Lower leg skin (tissue), 4 donors: ENCODE results near the gene RAPGEF4. TPM values are rescaled to one million over a fixed set of nuclear protein-coding genes. Genes with fewer than 3 reads are reported as not detected.
A peak's percentile ranks its signal among the peaks of the same experiment; 100 is the strongest.

Source experiments
- DNase-seq, 2 donors: peaks; one replicate each; pipeline ENCODE4 v3.0.0-alpha.2; 2019; ENCODE audit warnings: low spot score in 2 of 2
- H3K4me3 ChIP-seq: fragments of 200-600 bp; sonication (generic); 2 replicates; pipeline ENCODE4 v1.5.1; 2017; ENCODE audit warnings: mild to moderate bottlenecking, low read depth; ENCODE audit not compliant: poor library complexity, severe bottlenecking
- CTCF ChIP-seq, 3 donors: fragments of 450-650 bp; IDR thresholded peaks; one replicate each; pipeline ENCODE4 v1.5.1; 2016; ENCODE audit warnings: antibody characterized with exemption in 3 of 3, mild to moderate bottlenecking in 3 of 3, moderate library complexity in 2 of 3
- POLR2A ChIP-seq, 2 donors: fragments of 450-650 bp; IDR thresholded peaks; one replicate each; pipeline ENCODE4 v1.6.1; 2016 to 2017; ENCODE audit warnings: antibody characterized with exemption in 2 of 2, mild to moderate bottlenecking in 1 of 2, moderate library complexity in 1 of 2
- WGBS, 2 donors: methylation state at CpG; one replicate each; pipeline ENCODE4 v1.1.5; 2018; 5-methylcytosine and 5-hydroxymethylcytosine counted together
- intact Hi-C: fragments of 100-400 bp; cut with DNase I; formaldehyde crosslinking; loops from one replicate; pipeline ENCODE4 v1.15.0; 2023; ENCODE audit warnings: low total_unique reads
- total RNA-seq, 4 donors: library from RNA; depleted of rRNA; stranded (reverse); fragments of >200 nt; gene quantifications; one replicate each; pipeline ENCODE4 v1.1.0, GENCODE V29; 2016

RAPGEF4 gene
- total RNA-seq, 4 donors from 2014 or later, result 15.5 to 25.8 (median 25.0) TPM

- no peak for TF ChIP-seq POLR2A (IDR thresholded peaks at IDR 0.05)
- intact Hi-C loops, result no loop called here
- H3K4me3 ChIP-seq, result no peak overlapping the region
- no peak for DNase-seq
- WGBS, 2 donors, result 75 to 87% methylated on average over 8 of the region's 8 CpGs
Measured at GRCh38 chr2:172726172-172726735, 9.4 kb upstream of the RAPGEF4 start.

GRCh38 chr2:172730411-172730810 is 5.2 kb upstream of the RAPGEF4 start:
- TF ChIP-seq POLR2A (IDR thresholded peaks at IDR 0.05) (no peak), CTCF (IDR thresholded peaks at IDR 0.05) (no peak)
- intact Hi-C loops, result no loop called here
- WGBS, 2 donors, result 96% methylated on average over 2 of the region's 2 CpGs
- no peak overlapping the region for H3K4me3 ChIP-seq
- DNase-seq, result no peak

- 30 to 35% methylated on average over 24 of the region's 24 CpGs for WGBS, 2 donors
- no peak for DNase-seq
- no peak overlapping the region for H3K4me3 ChIP-seq
- intact Hi-C loops, result no loop called here
- TF ChIP-seq CTCF (IDR thresholded peaks at IDR 0.05), result no peak
- no peak for TF ChIP-seq POLR2A (IDR thresholded peaks at IDR 0.05)
Measured at GRCh38 chr2:172734711-172735581, 699 bp upstream of the RAPGEF4 start.

- WGBS, 2 donors, result 25 to 38% methylated on average over 16 of the region's 16 CpGs
- no peak for TF ChIP-seq CTCF (IDR thresholded peaks at IDR 0.05)
- TF ChIP-seq POLR2A (IDR thresholded peaks at IDR 0.05), result no peak
- no peak for DNase-seq
- intact Hi-C loops, result no loop called here
- H3K4me3 ChIP-seq, result peak overlapping the region; percentile 18
Measured at GRCh38 chr2:172736424-172737174, 954 bp downstream of the RAPGEF4 start.

- DNase-seq, result no peak
- 75% methylated on average over 7 of the region's 7 CpGs for WGBS, 2 donors
- intact Hi-C loops, result no loop called here
- H3K4me3 ChIP-seq, result no peak overlapping the region
- no peak for TF ChIP-seq POLR2A (IDR thresholded peaks at IDR 0.05)
- no peak for TF ChIP-seq CTCF (IDR thresholded peaks at IDR 0.05)
Measured at GRCh38 chr2:172739661-172740266, 4.1 kb downstream of the RAPGEF4 start.

GRCh38 chr2:172740856-172741255 is 5.2 kb downstream of the RAPGEF4 start:
- 84 to 91% methylated on average over 5 of the region's 5 CpGs for WGBS, 2 donors
- H3K4me3 ChIP-seq, result no peak overlapping the region
- intact Hi-C loops, result no loop called here
- no peak for TF ChIP-seq POLR2A (IDR thresholded peaks at IDR 0.05)
- TF ChIP-seq CTCF (IDR thresholded peaks at IDR 0.05), result no peak
- no peak for DNase-seq
